Fibroblast of skin of left quadriceps (primary cell): ENCODE measurements around the gene PRADC1.
A peak's percentile ranks its signal among the peaks of the same experiment; 100 is the strongest.

Source experiments
- DNase-seq, 2 experiments: peaks; one replicate each; pipeline ENCODE4 v3.0.0-alpha.2; 2013; ENCODE audit warnings: low read depth in 2 of 2

Gene PRADC1

GRCh38 chr2:73258913-73259215 lies 25.8 kb upstream of the PRADC1 start:
- no peak for DNase-seq

- DNase-seq, result no peak
These were observed 25.3 kb upstream of the PRADC1 start for GRCh38 chr2:73258186-73258912.

GRCh38 chr2:73257425-73258125 lies 24.5 kb upstream of the PRADC1 start:
- DNase-seq, result no peak

GRCh38 chr2:73257021-73257420 lies 24.0 kb upstream of the PRADC1 start:
- DNase-seq, result no peak

GRCh38 chr2:73256618-73256922 lies 23.5 kb upstream of the PRADC1 start:
- DNase-seq, result no peak

GRCh38 chr2:73255907-73256617 lies 23.0 kb upstream of the PRADC1 start:
- DNase-seq, result no peak

GRCh38 chr2:73255007-73255644 lies 22.1 kb upstream of the PRADC1 start:
- DNase-seq, result no peak

GRCh38 chr2:73254343-73255006 lies 21.4 kb upstream of the PRADC1 start:
- no peak for DNase-seq

GRCh38 chr2:73253901-73254300 lies 20.9 kb upstream of the PRADC1 start:
- DNase-seq, result no peak

- DNase-seq, result no peak
These were observed 20.4 kb upstream of the PRADC1 start for GRCh38 chr2:73253400-73253799.

- DNase-seq, result no peak
These were observed 19.4 kb upstream of the PRADC1 start for GRCh38 chr2:73252238-73253027.

GRCh38 chr2:73250872-73251846 lies 18.1 kb upstream of the PRADC1 start:
- DNase-seq, result no peak

GRCh38 chr2:73249636-73250035 lies 16.6 kb upstream of the PRADC1 start:
- DNase-seq, result no peak

GRCh38 chr2:73246850-73247249 lies 13.8 kb upstream of the PRADC1 start:
- DNase-seq, result no peak

- no peak for DNase-seq
These were observed 11.5 kb upstream of the PRADC1 start for GRCh38 chr2:73244580-73244979.

- no peak for DNase-seq
These were observed 11.0 kb upstream of the PRADC1 start for GRCh38 chr2:73243884-73244570.

GRCh38 chr2:73239776-73240175 lies 6.7 kb upstream of the PRADC1 start:
- peak in 1 of 2 experiments; percentile 14 for DNase-seq

GRCh38 chr2:73238976-73239375 lies 5.9 kb upstream of the PRADC1 start:
- no peak for DNase-seq

GRCh38 chr2:73238149-73238548 lies 5.1 kb upstream of the PRADC1 start:
- DNase-seq, result no peak

GRCh38 chr2:73237168-73237567 lies 4.1 kb upstream of the PRADC1 start:
- DNase-seq, result no peak
